ENCODE data around the gene YTHDC1. TPM values are rescaled to one million over a fixed set of nuclear protein-coding genes. Genes with fewer than 3 reads are reported as not detected.

Gene YTHDC1
- total RNA-seq, 1 experiment from 2014 or later, result 44.5 TPM

Other genes starting within 250 kb of the YTHDC1 start
- not detected for gene TMPRSS11F, start 220.2 kb downstream of the YTHDC1 start, total RNA-seq (2021; ENCODE audit: unreplicated experiment)
- gene TMPRSS11B, start 104.4 kb downstream of the YTHDC1 start, total RNA-seq (2021; ENCODE audit: unreplicated experiment), result not detected
- not detected for gene TMPRSS11E, start 97.4 kb upstream of the YTHDC1 start, total RNA-seq (2021; ENCODE audit: unreplicated experiment)
- not detected for gene UGT2B17, start 226.2 kb upstream of the YTHDC1 start, total RNA-seq (2021; ENCODE audit: unreplicated experiment)

All from Panc1 (cell line).